IPS-15b (cell line): ENCODE results near the gene EIF3B.
"Not testable (repeated sequence)": the region's sequence is repeated elsewhere in the genome, so short reads cannot be mapped to it uniquely, and the experiment has no call there.

Experiments
- H3K27me3 ChIP-seq: one replicate; pipeline ENCODE4 v1.6.1; 2013; ENCODE audit warnings: low read length; ENCODE audit not compliant: control insufficient read depth, insufficient read depth
- H3K36me3 ChIP-seq: one replicate; pipeline ENCODE4 v1.6.1; 2013; ENCODE audit warnings: low read length; ENCODE audit not compliant: control insufficient read depth, insufficient read depth
- H3K4me1 ChIP-seq: one replicate; pipeline ENCODE4 v1.6.1; 2013; ENCODE audit warnings: mild to moderate bottlenecking, low read length; ENCODE audit not compliant: control insufficient read depth, insufficient read depth
- H3K4me3 ChIP-seq: one replicate; pipeline ENCODE4 v1.5.1; 2013; ENCODE audit warnings: low read depth, low read length
- H3K9ac ChIP-seq: one replicate; pipeline ENCODE4 v1.6.1; 2013; ENCODE audit warnings: low read depth, mild to moderate bottlenecking, low read length
- H3K9me3 ChIP-seq: one replicate; pipeline ENCODE4 v1.6.1; 2013; ENCODE audit warnings: mild to moderate bottlenecking, low read length; ENCODE audit not compliant: control insufficient read depth, insufficient read depth

EIF3B gene

DNA sequence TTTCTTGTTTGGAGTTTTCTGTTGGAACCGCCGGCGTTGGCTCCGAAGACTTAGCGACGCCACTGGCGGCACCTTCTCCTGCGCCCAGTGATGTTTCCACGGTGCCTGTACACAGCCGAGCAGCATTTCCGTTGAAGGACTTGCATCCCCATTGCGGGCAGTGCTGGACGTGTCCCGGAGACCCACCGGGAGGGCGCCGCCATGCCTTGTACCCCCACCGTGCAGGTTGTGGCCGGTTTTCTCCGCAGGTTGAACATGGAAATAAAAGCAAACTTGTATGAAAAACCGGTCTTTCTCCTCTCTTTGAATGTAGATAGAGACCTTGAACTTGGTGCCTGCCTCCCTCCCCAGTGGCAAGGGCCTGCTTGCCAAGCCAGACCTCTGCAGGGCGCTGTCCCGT lies 25.8 kb downstream of the EIF3B start:
- H3K36me3 ChIP-seq, result peaks cover 59% of the 10 kb centered on the region
- H3K27me3 ChIP-seq, result no peaks in the 10 kb centered on the region
- H3K4me1 ChIP-seq, result no peaks in the 10 kb centered on the region
- no peaks in the 10 kb centered on the region for H3K9me3 ChIP-seq
- no peak overlapping the region for H3K9ac ChIP-seq
- H3K4me3 ChIP-seq, result no peak overlapping the region

DNA sequence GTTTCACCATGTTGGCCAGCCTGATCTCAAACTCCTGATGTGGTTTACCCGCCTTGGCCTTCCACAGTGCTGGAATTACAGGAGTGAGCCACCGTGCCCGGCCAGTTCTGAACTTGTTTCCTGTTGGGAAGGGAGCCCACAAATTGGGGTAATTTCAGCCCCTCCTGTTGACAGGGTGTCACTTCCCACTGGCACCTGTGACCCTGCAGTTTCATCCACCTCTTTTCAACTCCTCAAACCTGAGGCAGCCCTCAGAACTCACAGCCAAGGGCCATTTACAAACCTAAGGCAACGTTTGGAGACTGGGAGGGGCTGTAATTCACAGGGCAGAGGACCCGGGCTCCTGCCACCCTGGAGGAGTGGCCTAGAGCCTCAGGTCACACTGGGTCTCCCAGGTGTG lies 26.6 kb downstream of the EIF3B start:
- Histone ChIP-seq H3K4me3 (no peak overlapping the region), H3K36me3 (peaks cover 52% of the 10 kb centered on the region), H3K4me1 (no peaks in the 10 kb centered on the region), H3K9ac (no peak overlapping the region), H3K9me3 (no peaks in the 10 kb centered on the region), H3K27me3 (no peaks in the 10 kb centered on the region)

DNA sequence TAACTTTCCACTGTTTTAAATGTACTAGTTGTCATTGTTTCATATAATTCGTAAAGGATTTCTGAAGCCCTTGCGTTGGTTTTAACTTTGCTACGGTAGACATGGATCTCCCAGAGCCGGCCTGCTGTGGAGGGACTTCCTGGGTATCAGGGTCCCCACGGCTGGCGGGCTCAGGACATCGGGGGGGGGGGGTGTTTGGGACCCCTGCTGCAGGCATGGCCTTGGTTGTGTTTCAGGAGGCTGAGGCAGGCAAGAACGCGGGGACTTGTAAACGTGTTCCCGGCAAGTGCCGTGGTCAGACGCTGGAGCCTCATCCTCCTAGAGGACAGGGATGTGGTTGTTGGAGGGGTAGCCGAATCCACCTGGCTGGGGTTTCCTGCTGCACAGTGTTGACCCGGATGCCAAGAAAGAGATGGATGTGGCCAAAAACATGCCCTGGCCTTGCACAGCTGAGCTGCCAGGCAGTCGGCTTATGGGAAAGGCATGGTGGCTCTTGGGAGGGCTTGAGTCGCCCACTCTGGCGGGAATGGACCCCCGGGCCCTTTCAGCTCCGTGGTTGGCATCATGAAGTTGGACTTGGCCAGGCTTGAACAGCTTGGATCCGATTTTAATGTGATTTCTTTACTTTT lies 27.4 kb downstream of the EIF3B start:
- H3K4me1 ChIP-seq, result no peaks in the 10 kb centered on the region
- peaks cover 44% of the 10 kb centered on the region for H3K36me3 ChIP-seq
- H3K4me3 ChIP-seq, result no peak overlapping the region
- H3K9me3 ChIP-seq, result no peaks in the 10 kb centered on the region
- H3K9ac ChIP-seq, result no peak overlapping the region
- no peaks in the 10 kb centered on the region for H3K27me3 ChIP-seq

DNA sequence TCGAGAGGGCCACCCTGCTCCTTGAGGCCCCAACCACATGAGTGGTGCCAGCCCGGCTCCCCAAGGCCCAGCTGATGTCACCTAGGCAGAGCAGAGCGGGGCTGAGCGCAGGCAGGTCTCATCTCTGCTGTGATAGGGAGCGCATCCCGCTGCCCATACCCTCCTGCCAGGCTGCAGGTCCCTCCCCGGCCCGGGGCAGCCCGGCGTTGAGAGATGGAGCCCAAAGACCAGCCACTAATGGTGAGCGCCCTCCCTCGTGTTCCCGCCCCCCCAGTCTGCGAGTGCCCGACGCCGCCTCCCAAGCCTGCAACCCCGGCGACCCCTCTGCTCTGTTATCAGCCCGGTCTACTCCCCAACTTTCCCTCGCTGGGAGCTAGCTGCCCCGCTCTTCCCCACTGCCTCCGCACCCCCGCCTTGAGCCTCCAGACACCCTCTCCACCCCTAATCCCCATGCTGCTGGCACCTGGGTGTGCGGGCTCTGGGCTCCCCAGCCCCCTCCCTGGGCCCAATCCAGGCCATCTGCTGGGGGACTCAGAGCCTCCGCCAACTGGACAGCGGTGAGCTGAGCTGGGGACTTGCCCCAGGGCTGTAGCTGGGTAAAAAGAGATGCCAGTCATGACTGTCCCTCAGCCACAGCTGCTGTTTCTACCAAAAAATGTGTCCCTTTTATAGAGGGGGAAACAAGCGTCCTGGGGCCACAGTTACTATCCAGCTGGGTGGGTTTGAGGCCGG lies 29.1 kb downstream of the EIF3B start:
- Histone ChIP-seq H3K27me3 (no peaks in the 10 kb centered on the region), H3K4me1 (no peaks in the 10 kb centered on the region), H3K9me3 (no peaks in the 10 kb centered on the region), H3K36me3 (peaks cover 35% of the 10 kb centered on the region), H3K4me3 (no peak overlapping the region), H3K9ac (no peak overlapping the region)

DNA sequence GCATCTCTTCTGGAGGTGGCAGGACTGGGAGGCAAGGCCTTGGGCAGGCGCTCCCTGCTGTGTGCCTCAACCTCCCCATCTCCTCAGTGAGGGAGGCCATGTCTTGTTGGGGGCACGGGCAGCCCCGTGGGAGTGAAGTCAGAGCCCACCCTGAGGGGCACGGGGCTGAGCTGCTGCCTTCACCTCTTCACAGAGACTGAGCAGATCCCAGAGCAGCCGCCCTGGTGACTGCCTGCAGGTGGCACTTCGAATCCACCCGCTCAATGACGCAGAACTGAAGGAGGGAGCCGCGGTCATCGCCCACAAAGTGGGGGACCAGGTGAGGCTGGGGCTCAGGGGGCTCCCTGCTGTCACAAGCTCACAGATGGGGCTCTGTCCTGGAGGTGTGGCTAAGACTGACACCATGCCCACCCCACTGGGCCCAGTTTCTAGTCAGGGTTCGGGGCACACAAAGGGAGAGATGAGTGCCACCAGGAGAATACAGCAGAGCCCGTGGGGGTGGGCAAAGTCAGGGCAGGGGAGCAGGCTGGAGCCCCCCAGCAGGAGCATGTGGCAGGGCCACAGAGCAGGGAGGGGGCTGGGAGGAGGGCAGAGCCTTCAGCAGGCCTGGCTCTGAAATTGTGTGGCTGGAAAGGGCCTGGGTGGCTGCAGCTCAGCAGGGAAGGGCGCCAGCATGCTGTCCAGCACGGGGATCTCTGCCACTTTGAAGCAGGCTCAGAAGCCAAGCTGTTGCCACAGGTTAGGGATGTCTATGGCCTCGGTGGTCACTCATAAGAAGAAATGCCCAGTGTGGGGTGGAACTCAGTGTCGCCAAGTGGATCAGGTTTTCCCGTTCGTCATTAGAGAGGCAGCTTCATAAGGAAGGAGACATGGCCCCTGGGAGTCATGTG lies 30.0 kb downstream of the EIF3B start:
- no peaks in the 10 kb centered on the region for H3K9me3 ChIP-seq
- no peak overlapping the region for H3K9ac ChIP-seq
- no peaks in the 10 kb centered on the region for H3K4me1 ChIP-seq
- no peaks in the 10 kb centered on the region for H3K27me3 ChIP-seq
- no peak overlapping the region for H3K4me3 ChIP-seq
- H3K36me3 ChIP-seq, result peaks cover 26% of the 10 kb centered on the region

DNA sequence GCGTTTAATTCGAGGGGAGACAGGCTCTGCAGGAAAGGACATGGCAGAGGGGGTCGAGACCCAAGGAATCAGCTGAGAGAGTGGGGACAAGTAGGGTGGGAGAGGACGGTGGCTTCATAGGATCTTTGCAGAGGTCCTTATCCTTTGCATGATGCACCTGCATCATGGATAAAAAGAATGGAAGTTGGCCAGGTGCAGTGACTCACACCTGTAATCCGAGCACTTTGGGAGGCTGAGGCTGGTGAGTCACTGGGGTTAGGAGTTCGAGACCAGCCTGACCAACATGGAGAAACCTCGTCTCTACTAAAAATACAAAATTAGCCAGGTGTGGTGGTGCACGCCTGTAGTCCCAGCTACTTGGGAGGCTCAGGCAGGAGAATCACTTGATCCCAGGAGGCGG lies 31.5 kb downstream of the EIF3B start:
- H3K9me3 ChIP-seq, H3K27me3 ChIP-seq, H3K9ac ChIP-seq: not testable (repeated sequence)

DNA sequence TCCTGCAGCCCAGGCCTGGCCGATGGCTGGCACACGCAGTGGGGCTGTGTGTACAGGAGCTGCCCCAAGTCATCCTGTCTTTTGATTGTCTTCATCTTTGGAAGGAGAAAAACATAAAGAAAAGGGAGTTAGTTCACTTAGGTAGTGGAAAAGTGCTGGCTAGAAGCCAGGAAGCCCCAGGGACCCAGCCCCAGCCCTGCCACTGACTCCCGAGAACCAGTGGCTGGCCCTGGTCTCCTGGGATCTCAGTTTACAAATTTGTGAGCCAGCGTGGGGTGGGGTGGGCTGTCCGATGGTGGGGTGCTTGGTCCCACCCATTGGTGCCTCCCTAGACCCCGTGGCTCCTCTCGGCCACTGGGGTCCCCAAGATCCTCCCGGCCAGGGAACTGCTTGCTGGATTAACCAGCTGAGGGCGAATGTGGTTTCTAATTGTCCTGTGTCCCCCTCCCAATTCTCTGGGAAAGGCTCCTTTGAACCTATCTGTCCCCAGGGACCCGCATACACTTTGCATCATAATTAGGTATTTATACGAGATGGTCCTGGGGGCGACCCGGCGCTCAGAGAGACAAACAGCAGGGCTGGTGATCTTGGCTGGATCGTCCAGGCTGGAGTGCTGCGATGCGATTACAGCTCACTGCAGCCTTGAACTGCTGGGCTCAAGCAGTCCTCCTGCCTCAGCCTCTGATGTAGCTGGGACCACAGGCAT lies 32.5 kb downstream of the EIF3B start:
- no peaks in the 10 kb centered on the region for H3K4me1 ChIP-seq
- no peak overlapping the region for H3K4me3 ChIP-seq
- peaks cover 4% of the 10 kb centered on the region for H3K36me3 ChIP-seq
- H3K9ac ChIP-seq, result no peak overlapping the region
- H3K9me3 ChIP-seq, result no peaks in the 10 kb centered on the region
- H3K27me3 ChIP-seq, result no peaks in the 10 kb centered on the region

More for the DNA sequence above, 31.5 kb downstream of the EIF3B start:
- peaks cover 12% of the 10 kb centered on the region for H3K36me3 ChIP-seq
- H3K4me1 ChIP-seq, H3K4me3 ChIP-seq: not testable (repeated sequence)

DNA sequence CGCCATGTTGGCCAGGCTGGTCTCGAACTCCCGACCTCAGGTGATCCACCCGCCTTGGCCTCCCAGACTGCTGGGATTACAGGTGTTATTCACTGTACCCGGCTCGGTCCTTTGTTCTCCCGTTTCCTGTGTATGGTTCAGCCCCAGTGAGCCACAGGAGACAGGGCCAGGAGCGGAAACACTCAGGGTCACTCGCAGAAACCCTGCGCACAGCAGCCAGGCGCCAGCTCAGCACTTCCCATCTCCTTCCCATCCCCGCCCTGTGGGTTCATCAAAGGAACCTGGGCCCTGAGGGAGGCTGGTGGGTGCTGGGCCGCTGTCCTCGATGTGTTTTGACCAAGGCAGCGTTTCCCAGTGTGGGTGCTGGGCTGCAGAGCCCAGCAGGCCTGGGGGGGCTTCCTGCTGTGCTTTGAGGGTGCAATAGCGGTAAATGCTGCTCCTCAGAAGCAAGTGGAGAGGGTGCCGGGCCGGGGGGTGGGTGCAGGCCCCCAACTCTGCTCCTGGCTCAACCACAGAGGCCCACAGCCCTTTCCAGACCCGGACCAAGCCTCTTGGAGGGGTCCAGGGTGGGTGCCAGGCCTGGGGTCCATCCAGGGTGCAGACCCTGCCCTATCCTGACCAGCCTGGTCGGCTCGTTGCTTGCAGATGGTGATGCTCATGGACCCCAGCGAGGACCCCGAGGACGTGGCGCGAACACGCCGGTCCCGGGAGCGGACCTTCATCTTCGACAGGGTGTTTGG lies 33.4 kb downstream of the EIF3B start:
- Histone ChIP-seq H3K9me3 (no peaks in the 10 kb centered on the region), H3K4me3 (no peak overlapping the region), H3K36me3 (peaks cover 3% of the 10 kb centered on the region), H3K4me1 (no peaks in the 10 kb centered on the region), H3K27me3 (no peaks in the 10 kb centered on the region), H3K9ac (no peak overlapping the region)

DNA sequence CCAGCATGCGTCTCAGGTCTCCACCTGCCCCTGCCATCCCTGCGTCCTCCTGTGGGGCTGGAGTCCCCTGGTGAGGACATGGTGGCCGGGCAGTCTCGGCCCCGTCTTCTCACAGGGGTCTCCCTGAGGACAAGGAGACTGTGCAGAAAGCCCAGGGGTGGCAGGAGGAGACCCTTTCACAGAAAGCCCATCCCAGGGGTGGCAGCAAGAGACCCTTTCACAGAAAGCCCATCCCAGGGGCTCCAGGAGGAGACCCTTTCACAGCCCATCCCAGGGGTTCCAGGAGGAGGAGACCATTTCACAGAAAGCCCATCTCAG lies 34.0 kb downstream of the EIF3B start:
- no peaks in the 10 kb centered on the region for H3K4me1 ChIP-seq
- H3K36me3 ChIP-seq, result peaks cover 3% of the 10 kb centered on the region
- no peak overlapping the region for H3K9ac ChIP-seq
- no peaks in the 10 kb centered on the region for H3K27me3 ChIP-seq
- no peak overlapping the region for H3K4me3 ChIP-seq
- no peaks in the 10 kb centered on the region for H3K9me3 ChIP-seq

DNA sequence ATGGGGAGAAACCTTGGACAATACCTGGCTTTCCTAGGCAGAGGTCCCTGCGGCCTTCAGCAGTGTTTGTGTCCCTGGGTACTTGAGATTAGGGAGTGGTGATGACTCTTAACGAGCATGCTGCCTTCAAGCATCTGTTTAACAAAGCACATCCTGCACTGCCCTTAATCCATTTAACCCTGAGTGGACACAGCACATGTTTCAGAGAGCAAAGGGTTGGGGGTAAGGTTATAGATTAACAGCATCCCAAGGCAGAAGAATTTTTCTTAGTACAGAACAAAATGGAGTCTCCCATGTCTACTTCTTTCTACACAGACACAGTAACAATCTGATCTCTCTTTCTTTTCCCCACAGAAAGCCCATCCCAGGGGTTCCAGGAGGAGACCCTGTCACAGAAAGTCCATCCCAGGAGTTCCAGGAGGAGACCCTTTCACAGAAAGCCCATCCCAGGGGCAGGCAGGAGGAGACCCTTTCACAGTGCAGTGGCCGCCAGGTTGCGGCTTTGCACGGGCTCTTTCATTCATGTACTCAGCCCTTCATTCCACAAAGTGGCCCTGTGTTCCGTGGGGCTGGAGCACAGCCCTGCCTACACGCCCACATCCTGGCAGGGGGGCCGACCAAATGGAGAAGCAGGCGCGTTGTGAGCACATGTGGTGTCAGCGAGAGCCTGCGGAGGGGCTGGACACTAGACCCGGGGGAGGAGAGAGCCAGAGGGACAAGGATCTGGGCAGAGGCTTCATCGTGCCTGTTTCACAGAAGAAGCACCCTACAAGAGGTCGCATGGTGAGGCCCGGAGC lies 35.6 kb downstream of the EIF3B start:
- not testable (repeated sequence) for H3K27me3 ChIP-seq, H3K4me1 ChIP-seq, H3K9ac ChIP-seq, H3K36me3 ChIP-seq, H3K4me3 ChIP-seq, H3K9me3 ChIP-seq
